IMR-90 (cell line): ENCODE measurements around the gene EXOC6B. TPM values are rescaled to one million over a fixed set of nuclear protein-coding genes. Genes with fewer than 3 reads are reported as not detected.

Experiments
- ATAC-seq: fragments of 200-7000 bp; cut with Tn5 transposase; 2 replicates; pipeline ENCODE4 v1.9.1; 2020; ENCODE audit warnings: low read depth, mild to moderate bottlenecking, moderate library complexity
- BruUV-seq: library from RNA; stranded (reverse); fragments of 400-500 nt; replicated peaks from 2 replicates; lab custom pipeline; 2021; lab: Mats Ljungman, UMichigan
- CTCF ChIA-PET: fragments of 300-600 bp; formaldehyde crosslinking; extraction: SDS; loops from one replicate; lab custom pipeline; 2021; ENCODE audit warnings: antibody characterized with exemption; lab: Yijun Ruan, JAX
- POLR2A ChIA-PET: fragments of 300-600 bp; sonication (Branson Sonifier 250); formaldehyde crosslinking; loops from one replicate; lab custom pipeline; 2022; ENCODE audit warnings: antibody characterized with exemption; ENCODE audit not compliant: unreplicated experiment; lab: Charles Lee
- DNase-seq: peaks from one replicate; pipeline ENCODE4 v3.0.0; 2013
- H2AFZ ChIP-seq: replicated peaks from 2 replicates; pipeline ENCODE3; 2013; ENCODE audit warnings: low read length, mild to moderate bottlenecking; ENCODE audit not compliant: poor library complexity
- H2AK5ac ChIP-seq: 2 replicates; pipeline ENCODE4 v1.6.1; 2013; ENCODE audit warnings: low read depth, low read length, inconsistent platforms
- H2AK9ac ChIP-seq: replicated peaks from 2 replicates; pipeline ENCODE3; 2013; ENCODE audit warnings: mild to moderate bottlenecking, low read depth, low read length, moderate library complexity; ENCODE audit not compliant: poor library complexity
- H2BK120ac ChIP-seq: 2 replicates; pipeline ENCODE4 v1.6.1; 2013; ENCODE audit warnings: low read depth, low read length, inconsistent platforms
- H2BK15ac ChIP-seq: 3 replicates; pipeline ENCODE4 v1.6.1; 2013; ENCODE audit warnings: low read depth, low read length, inconsistent platforms
- H2BK20ac ChIP-seq: 2 replicates; pipeline ENCODE4 v1.6.1; 2013; ENCODE audit warnings: low read depth, mild to moderate bottlenecking, inconsistent platforms, low read length, moderate library complexity
- H2BK5ac ChIP-seq: 2 replicates; pipeline ENCODE4 v1.6.1; 2013; ENCODE audit warnings: mild to moderate bottlenecking, low read depth, low read length, inconsistent platforms; ENCODE audit not compliant: poor library complexity, severe bottlenecking
- H3K14ac ChIP-seq: replicated peaks from 2 replicates; pipeline ENCODE4 v1.6.1; 2013; ENCODE audit warnings: low read depth, low read length, inconsistent platforms
- H3K18ac ChIP-seq: 2 replicates; pipeline ENCODE4 v1.6.1; 2013; ENCODE audit warnings: low read depth, low read length, control low read depth
- H3K23ac ChIP-seq: 2 replicates; pipeline ENCODE4 v1.6.1; 2013; ENCODE audit warnings: low read depth, low read length, inconsistent platforms
- H3K27ac ChIP-seq: 2 replicates; pipeline ENCODE4 v1.5.1; 2013; ENCODE audit warnings: mild to moderate bottlenecking, control low read depth, low read length; ENCODE audit not compliant: insufficient read depth
- H3K27me3 ChIP-seq: 2 replicates; pipeline ENCODE4 v1.6.1; 2013; ENCODE audit warnings: low read length; ENCODE audit not compliant: control insufficient read depth, insufficient read depth
- H3K36me3 ChIP-seq: 2 replicates; pipeline ENCODE4 v1.6.1; 2013; ENCODE audit warnings: low read length, mixed read lengths; ENCODE audit not compliant: control insufficient read depth, insufficient read depth
- H3K4ac ChIP-seq: 2 replicates; pipeline ENCODE4 v1.6.1; 2013; ENCODE audit warnings: low read depth, low read length, inconsistent platforms
- H3K4me1 ChIP-seq: 2 replicates; pipeline ENCODE4 v1.6.1; 2013; ENCODE audit warnings: low read length, mixed read lengths; ENCODE audit not compliant: control insufficient read depth, insufficient read depth
- H3K4me2 ChIP-seq: 2 replicates; pipeline ENCODE4 v1.6.1; 2013; ENCODE audit warnings: low read depth, mild to moderate bottlenecking, control low read depth, low read length, moderate library complexity
- H3K4me3 ChIP-seq: 2 replicates; pipeline ENCODE4 v1.5.1; 2013; ENCODE audit warnings: low read depth, mild to moderate bottlenecking, control low read depth, low read length, moderate library complexity; ENCODE audit not compliant: insufficient read depth
- H3K56ac ChIP-seq: 2 replicates; pipeline ENCODE4 v1.6.1; 2013; ENCODE audit warnings: low read length, inconsistent platforms; ENCODE audit not compliant: insufficient read depth; ENCODE audit errors: extremely low read depth
- H3K79me1 ChIP-seq, 2 experiments: 2 replicates each; pipeline ENCODE4 v1.6.1; 2013; ENCODE audit warnings: low read length in 2 of 2, inconsistent platforms in 1 of 2, low read depth in 1 of 2
- H3K9ac ChIP-seq: 2 replicates; pipeline ENCODE4 v1.6.1; 2013; ENCODE audit warnings: low read depth, low read length, control low read depth
- H3K9me1 ChIP-seq: 2 replicates; pipeline ENCODE4 v1.6.1; 2013; ENCODE audit warnings: low read length, inconsistent platforms; ENCODE audit not compliant: insufficient read depth
- H3K9me3 ChIP-seq: 2 replicates; pipeline ENCODE4 v1.6.1; 2013; ENCODE audit warnings: low read length; ENCODE audit not compliant: control insufficient read depth, insufficient read depth
- H4K20me1 ChIP-seq: 2 replicates; pipeline ENCODE4 v1.6.1; 2013; ENCODE audit warnings: low read length, inconsistent platforms; ENCODE audit not compliant: insufficient read depth
- H4K5ac ChIP-seq: 2 replicates; pipeline ENCODE4 v1.6.1; 2013; ENCODE audit warnings: mild to moderate bottlenecking, low read depth, low read length, control low read depth
- H4K8ac ChIP-seq, 2 experiments: 2 replicates each; pipeline ENCODE4 v1.6.1; 2013; ENCODE audit warnings: low read depth in 2 of 2, low read length in 2 of 2, control low read depth in 1 of 2, inconsistent platforms in 1 of 2
- H4K91ac ChIP-seq: 2 replicates; pipeline ENCODE4 v1.6.1; 2013; ENCODE audit warnings: low read depth, low read length, inconsistent platforms; ENCODE audit not compliant: insufficient read depth
- ELK1 ChIP-seq: fragments of 150-350 bp; IDR thresholded peaks from 2 replicates; pipeline ENCODE4 v1.6.1; 2016; ENCODE audit warnings: low read depth, mild to moderate bottlenecking, low read length, moderate library complexity, borderline replicate concordance
- RCOR1 ChIP-seq: IDR thresholded peaks from 2 replicates; pipeline ENCODE4 v1.6.1; 2012; ENCODE audit warnings: mild to moderate bottlenecking, low read length, improper control_type of control experiment; ENCODE audit not compliant: insufficient replicate concordance
- WGBS, 2 experiments: methylation state at CpG; one replicate each; pipeline versions ENCODE4 v1.1.5 to v1.1.7; 2013; ENCODE audit warnings: missing lambda C conversion rate in 2 of 2; ENCODE audit not compliant: insufficient read length in 1 of 2; ENCODE audit errors: extremely low coverage in 2 of 2; 5-methylcytosine and 5-hydroxymethylcytosine counted together
- dilution Hi-C: fragments of 300-500 bp; cut with HindIII; formaldehyde crosslinking; loops from one replicate; pipeline ENCODE4 v1.14.3; 2018; ENCODE audit warnings: low sequenced_read_pairs; ENCODE audit not compliant: unreplicated experiment
- in situ Hi-C: fragments of 300-500 bp; cut with MboI; formaldehyde crosslinking; loops from 3 replicates; pipeline ENCODE4 v1.14.3; 2019; ENCODE audit warnings: low sequenced_read_pairs, inconsistent platforms, mixed read lengths
- intact Hi-C: fragments of 100-400 bp; cut with micrococcal nuclease; formaldehyde crosslinking; loops from 2 replicates; pipeline ENCODE4 v1.10.0; 2022
- polyA plus RNA-seq, 3 experiments: library from polyadenylated mRNA; depleted of rRNA; stranded (reverse); fragments of >200 nt; gene quantifications; 2 replicates each; pipeline ENCODE4 v1.2.3, GENCODE V29; 2012; ENCODE audit warnings: low replicate concordance in 1 of 3
- total RNA-seq: library from RNA; depleted of rRNA; stranded (reverse); fragments of >200 nt; gene quantifications from 2 replicates; pipeline ENCODE4 v1.2.3, GENCODE V29; 2012

EXOC6B gene
- total and polyA plus RNA-seq, 2 of the 4 experiments (the other 2 are of a cell fraction) = 10.2 to 29.4 TPM

GRCh38 chr2:72275084-72275483 lies 550.7 kb downstream of the EXOC6B start:
- no peak overlapping the region for H3K4ac ChIP-seq
- H2BK120ac ChIP-seq = no peak overlapping the region
- H3K18ac ChIP-seq = peak overlapping the region; percentile 42; the same call in 1 of the 2 replicates
- no peak for DNase-seq
- dilution Hi-C loops = no loop called here
- no peak overlapping the region for H2AK9ac ChIP-seq
- H3K9me3 ChIP-seq = no peaks in the 10 kb centered on the region
- H2AK5ac ChIP-seq = no peak overlapping the region
- H3K36me3 ChIP-seq = no peaks in the 10 kb centered on the region
- H4K5ac ChIP-seq = no peak overlapping the region; the same call in 1 of the 2 replicates
- no peak overlapping the region for H3K14ac ChIP-seq
- no peak overlapping the region for H2BK20ac ChIP-seq
- no peak for ATAC-seq
- no peak overlapping the region for H2BK15ac ChIP-seq
- no peak overlapping the region for H4K8ac ChIP-seq
- peak overlapping the region; percentile 56; the same call in 1 of the 2 replicates for H3K4me2 ChIP-seq
- H4K20me1 ChIP-seq = no peaks in the 10 kb centered on the region; the same call in 1 of the 2 replicates
- POLR2A ChIA-PET = no interaction called here
- no peak overlapping the region for H2BK5ac ChIP-seq
- H3K27me3 ChIP-seq = no peaks in the 10 kb centered on the region
- no peak overlapping the region for H3K23ac ChIP-seq
- H3K56ac ChIP-seq = no peak overlapping the region
- CTCF ChIA-PET = no interaction called here
- H3K9me1 ChIP-seq = no peaks in the 10 kb centered on the region
- TF ChIP-seq RCOR1 (no peak), ELK1 (no peak)
- no peak overlapping the region for H3K4me3 ChIP-seq
- no peak overlapping the region for H4K91ac ChIP-seq
- H3K9ac ChIP-seq = no peak overlapping the region
- peaks cover 11% of the 10 kb centered on the region for H3K4me1 ChIP-seq
- no peak overlapping the region for H3K27ac ChIP-seq
- in situ Hi-C loops = no loop called here
- no peaks in the 10 kb centered on the region; a peak in 1 of 4 replicates for H3K79me1 ChIP-seq
- BruUV-seq = no TSS peak
- intact Hi-C loops = loop anchor here (5.0 kb wide), 1 partner anchor 73 kb away; no protein-coding TSS in a partner anchor
- no CpG with 5 or more reads among the region's 2 CpGs for WGBS, 2 experiments
- no peak overlapping the region for H2AFZ ChIP-seq
